NCI-H226 (cell line): ENCODE data around the gene BCAS3.
"Not testable (repeated sequence)": the region's sequence is repeated elsewhere in the genome, so short reads cannot be mapped to it uniquely, and the experiment has no call there.

Source experiments
- DNase-seq: peaks from one replicate; pipeline ENCODE4 v3.0.0-alpha.2; 2015

Gene BCAS3

GRCh38 chr17:61015966-61016365 is 338.3 kb downstream of the BCAS3 start:
- no peak for DNase-seq

- no peak for DNase-seq
Measured at GRCh38 chr17:61017317-61018006, 339.8 kb downstream of the BCAS3 start.

- no peak for DNase-seq
Measured at GRCh38 chr17:61018938-61019337, 341.3 kb downstream of the BCAS3 start.

- DNase-seq = no peak
Measured at GRCh38 chr17:61023996-61024395, 346.3 kb downstream of the BCAS3 start.

- no peak for DNase-seq
Measured at GRCh38 chr17:61026818-61027217, 349.2 kb downstream of the BCAS3 start.

GRCh38 chr17:61029181-61029580 is 351.5 kb downstream of the BCAS3 start:
- no peak for DNase-seq

GRCh38 chr17:61040666-61041065 is 363.0 kb downstream of the BCAS3 start:
- no peak for DNase-seq

GRCh38 chr17:61042348-61042747 is 364.7 kb downstream of the BCAS3 start:
- not testable (repeated sequence) for DNase-seq

GRCh38 chr17:61047515-61047914 is 369.9 kb downstream of the BCAS3 start:
- DNase-seq = no peak

- DNase-seq = no peak
Measured at GRCh38 chr17:61048376-61049106, 370.9 kb downstream of the BCAS3 start.

- DNase-seq = no peak
Measured at GRCh38 chr17:61053469-61053868, 375.8 kb downstream of the BCAS3 start.

GRCh38 chr17:61054436-61054835 is 376.8 kb downstream of the BCAS3 start:
- no peak for DNase-seq

GRCh38 chr17:61057257-61057656 is 379.6 kb downstream of the BCAS3 start:
- no peak for DNase-seq

GRCh38 chr17:61058066-61058465 is 380.4 kb downstream of the BCAS3 start:
- no peak for DNase-seq

- no peak for DNase-seq
Measured at GRCh38 chr17:61063528-61063927, 385.9 kb downstream of the BCAS3 start.

- DNase-seq = no peak
Measured at GRCh38 chr17:61064087-61064951, 386.7 kb downstream of the BCAS3 start.

GRCh38 chr17:61065263-61065773 is 387.7 kb downstream of the BCAS3 start:
- DNase-seq = no peak

- DNase-seq = no peak
Measured at GRCh38 chr17:61066062-61066461, 388.4 kb downstream of the BCAS3 start.

- DNase-seq = no peak
Measured at GRCh38 chr17:61070649-61071048, 393.0 kb downstream of the BCAS3 start.

GRCh38 chr17:61072648-61073047 is 395.0 kb downstream of the BCAS3 start:
- no peak for DNase-seq

GRCh38 chr17:61073131-61073530 is 395.5 kb downstream of the BCAS3 start:
- DNase-seq = no peak

GRCh38 chr17:61073799-61074513 is 396.3 kb downstream of the BCAS3 start:
- DNase-seq = no peak

- no peak for DNase-seq
Measured at GRCh38 chr17:61075988-61076387, 398.3 kb downstream of the BCAS3 start.
